Ishikawa (cell line): ENCODE measurements around the gene RAB27B.

Experiments used
- EGR1 ChIP-seq: IDR thresholded peaks from 2 replicates; pipeline ENCODE4 v1.6.1; 2012
- EP300 ChIP-seq: IDR thresholded peaks from 2 replicates; pipeline ENCODE4 v1.6.1; 2012; ENCODE audit warnings: borderline replicate concordance
- REST ChIP-seq: IDR thresholded peaks from 2 replicates; pipeline ENCODE4 v1.6.1; 2012; ENCODE audit warnings: low read depth, mild to moderate bottlenecking
- TAF1 ChIP-seq: IDR thresholded peaks from 2 replicates; pipeline ENCODE4 v1.6.1; 2012; ENCODE audit warnings: low read depth, mild to moderate bottlenecking

GRCh38 chr18:54780970-54781369 lies 47.3 kb upstream of the RAB27B start:
- TF ChIP-seq TAF1 (no peak), EGR1 (no peak), EP300 (no peak), REST (no peak)
